LHCN-M2 (cell line): ENCODE measurements around the gene TBCD. TPM values are rescaled to one million over a fixed set of nuclear protein-coding genes. Genes with fewer than 3 reads are reported as not detected.

Source experiments
- DNase-seq: peaks from one replicate; pipeline ENCODE4 v3.0.0-alpha.2; 2012; ENCODE audit warnings: low read depth
- total RNA-seq: library from RNA; depleted of rRNA; stranded (reverse); fragments of >200 nt; gene quantifications from 2 replicates; pipeline ENCODE4 v1.2.3, GENCODE V29; 2014

The TBCD gene
- total RNA-seq, 1 experiment from 2014 or later: 46.2 TPM

DNA sequence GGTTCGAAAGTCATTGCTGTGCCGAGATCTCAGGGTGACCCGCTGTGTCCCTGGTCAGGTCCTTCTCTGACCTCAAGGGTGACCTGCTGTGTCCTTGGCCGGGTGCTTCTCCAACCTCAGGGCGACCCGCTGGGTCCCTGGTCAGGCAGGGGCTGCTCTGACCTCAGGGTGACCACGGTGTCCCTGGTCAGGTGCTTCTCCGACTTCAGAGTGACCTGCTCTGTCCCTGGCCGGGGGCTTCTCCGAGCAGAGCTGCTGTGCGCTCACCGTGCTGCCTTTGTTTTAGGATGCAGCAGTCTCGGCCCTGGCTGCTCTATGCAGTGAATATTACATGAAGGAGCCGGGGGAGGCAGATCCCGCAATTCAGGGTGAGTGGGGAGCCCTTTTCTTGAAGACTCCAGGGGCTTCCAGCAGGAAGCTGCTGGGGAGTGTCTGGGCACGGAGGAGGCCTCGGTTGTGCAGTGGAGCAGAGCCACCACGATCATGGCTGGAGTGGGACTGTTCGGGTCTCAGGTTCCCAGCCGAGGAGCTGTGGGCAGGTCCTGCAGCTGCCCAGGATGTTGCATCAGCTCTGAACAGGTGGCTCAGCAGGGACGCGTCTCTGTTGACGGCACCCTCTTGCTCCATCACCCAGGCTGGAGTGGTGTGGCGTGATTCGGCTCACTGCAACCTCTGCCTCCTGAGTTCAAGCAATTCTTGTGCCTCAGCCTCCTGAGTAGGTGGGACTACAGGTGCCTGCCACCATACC lies 171.7 kb downstream of the TBCD start:
- DNase-seq: peak; percentile 58

DNA sequence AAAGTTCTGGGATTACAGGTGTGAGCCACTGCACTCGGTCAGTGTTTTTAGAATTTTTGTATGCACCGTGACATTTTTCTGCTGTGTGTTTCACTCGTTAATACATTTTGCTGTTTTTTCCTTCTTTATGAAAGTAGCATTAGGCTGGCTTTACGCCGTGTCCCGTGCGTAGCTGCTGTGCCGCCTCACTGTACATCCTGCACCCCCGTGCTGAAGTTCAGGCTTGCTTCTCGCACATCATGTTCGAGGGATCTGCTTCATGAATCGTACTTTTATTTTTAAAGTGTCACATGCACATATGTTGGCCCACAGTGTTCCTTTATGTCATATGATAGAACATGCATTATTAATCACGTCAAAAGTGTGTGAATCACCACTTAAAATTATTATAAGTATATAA lies 172.3 kb downstream of the TBCD start:
- DNase-seq: no peak

DNA sequence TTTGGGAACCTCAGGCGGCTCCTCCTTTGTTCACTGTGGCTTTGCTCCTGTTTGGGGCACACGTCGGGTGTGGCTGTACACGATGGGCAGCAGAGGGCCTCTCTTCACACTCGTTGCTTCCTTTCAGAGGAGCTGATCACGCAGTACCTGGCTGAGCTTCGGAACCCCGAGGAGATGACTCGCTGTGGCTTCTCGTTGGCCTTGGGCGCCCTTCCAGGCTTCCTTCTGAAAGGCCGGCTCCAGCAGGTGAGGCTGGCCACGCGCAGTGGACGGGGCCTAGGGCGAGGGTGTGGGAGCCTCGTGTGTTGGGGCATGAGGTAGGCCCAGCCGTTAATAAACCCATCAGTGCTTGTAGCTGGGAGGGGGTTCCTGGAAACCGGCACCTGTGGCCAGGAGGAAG lies 172.9 kb downstream of the TBCD start:
- no peak for DNase-seq

GRCh38 chr17:82925336-82925735 lies 173.5 kb downstream of the TBCD start:
- DNase-seq: no peak

- no peak for DNase-seq
These were observed 174.2 kb downstream of the TBCD start for GRCh38 chr17:82926081-82926480.

GRCh38 chr17:82926716-82927115 lies 174.9 kb downstream of the TBCD start:
- DNase-seq: no peak

DNA sequence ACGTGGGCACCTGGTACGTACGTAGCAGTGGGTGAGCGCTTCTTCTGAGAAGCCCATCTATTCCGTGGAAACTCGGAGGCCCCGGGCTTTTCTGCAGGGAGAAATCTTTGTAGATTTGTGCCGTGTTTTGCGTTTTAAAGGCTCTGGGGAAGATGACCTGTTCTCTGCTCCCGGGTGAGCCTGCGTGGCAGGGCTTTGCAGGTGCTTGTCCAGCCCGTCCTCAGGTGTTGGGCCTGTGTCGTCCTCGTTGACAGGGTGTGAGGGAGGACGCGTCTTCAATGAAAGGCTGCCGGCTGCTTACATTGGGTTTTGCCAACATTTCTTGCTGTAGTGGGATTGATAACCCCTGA lies 175.4 kb downstream of the TBCD start:
- DNase-seq: no peak

- DNase-seq: no peak
These were observed 176.1 kb downstream of the TBCD start for GRCh38 chr17:82927661-82928601.

DNA sequence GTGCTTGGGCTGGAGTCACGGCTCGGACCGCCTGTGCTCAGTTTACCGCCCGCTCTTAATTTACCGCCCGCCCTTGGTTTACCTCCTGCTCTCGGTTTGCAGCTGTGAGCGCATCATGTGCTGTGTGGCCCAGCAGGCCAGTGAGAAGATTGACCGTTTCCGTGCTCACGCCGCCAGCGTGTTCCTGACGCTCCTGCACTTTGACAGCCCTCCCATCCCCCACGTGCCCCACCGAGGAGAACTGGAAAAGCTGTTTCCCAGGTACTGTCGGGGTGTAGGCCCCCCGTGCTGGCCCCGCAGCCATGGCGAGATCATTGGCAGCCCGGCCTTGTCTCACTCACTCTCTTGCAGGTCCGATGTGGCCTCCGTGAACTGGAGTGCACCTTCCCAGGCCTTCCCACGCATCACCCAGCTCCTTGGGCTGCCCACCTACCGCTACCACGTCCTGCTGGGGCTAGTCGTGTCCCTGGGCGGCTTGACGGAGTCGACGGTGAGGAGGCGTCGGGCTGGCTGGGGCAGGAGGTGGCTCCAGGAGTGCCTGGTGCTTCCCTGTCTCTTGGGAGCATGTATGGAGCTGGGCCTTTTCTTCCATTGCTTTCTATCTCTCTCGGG lies 177.3 kb downstream of the TBCD start:
- no peak for DNase-seq

GRCh38 chr17:82929676-82930042 lies 177.8 kb downstream of the TBCD start:
- DNase-seq: no peak

DNA sequence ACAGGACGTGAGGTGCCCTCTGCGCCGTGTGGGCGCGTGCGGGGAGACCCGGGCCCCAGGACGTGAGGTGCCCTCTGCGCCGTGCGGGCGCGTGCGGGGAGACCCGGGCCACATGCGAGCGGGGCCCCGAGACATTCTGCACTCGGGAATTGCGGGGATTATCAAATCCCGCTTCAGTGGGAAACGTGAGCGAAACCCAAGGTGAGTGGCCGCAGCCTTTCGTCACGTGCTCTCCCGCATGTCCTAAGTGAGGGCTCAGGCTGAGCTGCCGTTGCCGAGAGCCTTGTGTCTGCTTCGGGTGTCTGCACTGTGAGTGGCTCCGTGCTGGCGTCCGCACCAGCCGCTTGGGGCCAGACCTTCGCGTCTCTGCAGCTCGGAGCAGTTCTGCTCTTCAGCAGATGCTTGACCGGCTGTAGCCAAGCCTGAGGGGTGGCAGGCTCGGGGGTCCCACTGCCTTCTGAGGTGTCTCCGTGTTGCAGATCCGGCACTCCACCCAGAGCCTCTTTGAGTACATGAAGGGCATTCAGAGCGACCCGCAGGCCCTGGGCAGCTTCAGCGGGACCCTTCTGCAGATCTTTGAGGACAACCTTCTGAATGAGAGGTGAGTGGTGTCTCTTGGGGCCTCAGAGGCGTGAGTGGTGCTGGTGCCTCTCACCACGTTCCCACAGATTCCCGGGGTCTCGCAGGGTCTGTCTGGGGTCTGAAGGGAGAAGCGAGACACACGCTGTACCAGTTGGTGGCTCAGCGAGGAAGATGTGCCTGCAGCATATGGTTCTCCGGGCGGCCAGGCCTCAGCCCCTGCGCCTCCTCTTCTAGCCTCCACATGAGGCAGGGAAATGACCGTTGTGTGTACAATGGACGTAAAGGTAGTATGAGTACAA lies 178.4 kb downstream of the TBCD start:
- no peak for DNase-seq

DNA sequence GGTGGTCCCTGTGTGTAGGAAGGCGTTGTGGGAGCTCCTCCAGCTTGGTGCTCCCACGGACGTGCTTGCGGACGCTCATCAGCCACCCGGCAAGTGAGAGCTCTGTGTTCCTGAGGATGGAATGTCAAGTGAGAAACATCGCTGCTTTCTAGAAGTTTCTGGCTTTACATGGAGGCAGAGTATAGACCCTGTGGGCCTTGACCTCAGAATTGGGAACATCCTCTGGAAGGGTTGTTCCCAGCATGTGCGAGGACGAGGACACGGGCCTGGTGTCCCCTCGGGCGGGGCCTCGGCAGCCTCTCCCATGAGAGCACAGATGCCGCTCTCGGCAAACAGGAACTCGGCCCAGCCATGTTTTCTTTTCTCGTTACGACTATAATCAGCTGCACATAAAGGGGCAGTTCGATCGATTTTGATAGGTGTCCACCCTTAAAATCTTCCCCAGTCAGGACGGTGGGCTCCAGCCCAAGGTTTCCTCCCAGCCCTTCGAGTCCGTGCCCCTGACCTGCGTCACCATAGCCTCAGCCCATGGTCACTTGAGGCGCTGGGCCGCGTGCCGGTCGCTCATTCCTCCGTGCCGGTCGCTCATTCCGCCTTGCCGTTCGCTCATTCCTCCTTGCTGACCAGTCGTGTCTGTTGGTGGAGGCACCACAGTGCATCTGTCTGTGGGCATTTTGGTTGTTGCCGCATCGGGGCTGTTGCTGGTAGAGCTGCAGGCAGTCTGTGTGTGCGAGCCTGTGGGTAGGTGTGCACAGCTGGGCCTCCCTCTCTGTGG lies 179.2 kb downstream of the TBCD start:
- DNase-seq: no peak

- DNase-seq: peak; percentile 84
These were observed 180.0 kb downstream of the TBCD start for GRCh38 chr17:82931699-82932517.

- peak; percentile 61 for DNase-seq
These were observed 180.8 kb downstream of the TBCD start for GRCh38 chr17:82932518-82933310.

- DNase-seq: no peak
These were observed 182.0 kb downstream of the TBCD start for GRCh38 chr17:82933911-82934310.

- no peak for DNase-seq
These were observed 184.3 kb downstream of the TBCD start for GRCh38 chr17:82935966-82936767.

DNA sequence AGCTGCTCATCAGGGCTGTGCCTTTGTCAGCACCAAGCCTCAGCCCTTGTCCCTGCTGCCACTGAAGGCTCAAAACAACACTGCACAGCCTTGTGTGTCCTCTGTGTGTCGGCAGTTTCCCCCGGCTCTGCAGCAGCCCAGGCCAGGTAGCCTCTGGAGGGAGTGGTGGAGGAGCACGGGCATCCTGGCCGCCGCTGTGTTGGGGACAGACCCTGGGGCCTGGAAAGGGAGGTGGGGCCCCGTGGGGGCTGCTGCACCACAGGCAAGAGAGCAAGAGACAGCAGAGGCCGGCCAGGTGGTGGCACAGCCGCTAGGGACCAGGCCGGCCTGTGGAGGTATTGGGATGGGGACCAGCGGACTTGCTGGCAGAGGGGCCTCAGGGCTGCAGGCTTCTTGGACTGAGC lies 184.9 kb downstream of the TBCD start:
- no peak for DNase-seq
